Activated naive CD8-positive, alpha-beta T cell (primary cell): ENCODE results near the gene NFYC.
"Not testable (repeated sequence)": the region's sequence is repeated elsewhere in the genome, so short reads cannot be mapped to it uniquely, and the experiment has no call there.

Experiments used
- H3K27ac Mint-ChIP-seq: one replicate; pipeline ENCODE4 v1.8.0; 2021; ENCODE audit warnings: mixed read lengths
- H3K27me3 Mint-ChIP-seq: one replicate; pipeline ENCODE4 v1.8.0; 2021; ENCODE audit warnings: mixed read lengths
- H3K36me3 Mint-ChIP-seq: one replicate; pipeline ENCODE4 v1.8.0; 2021; ENCODE audit warnings: mixed read lengths
- H3K4me1 Mint-ChIP-seq: one replicate; pipeline ENCODE4 v1.8.0; 2021; ENCODE audit warnings: low read depth, mixed read lengths
- H3K4me3 Mint-ChIP-seq: one replicate; pipeline ENCODE4 v1.8.0; 2021; ENCODE audit warnings: mild to moderate bottlenecking, mixed read lengths
- H3K9me3 Mint-ChIP-seq: one replicate; pipeline ENCODE4 v1.8.0; 2021; ENCODE audit warnings: low read depth, mixed read lengths

NFYC gene

DNA sequence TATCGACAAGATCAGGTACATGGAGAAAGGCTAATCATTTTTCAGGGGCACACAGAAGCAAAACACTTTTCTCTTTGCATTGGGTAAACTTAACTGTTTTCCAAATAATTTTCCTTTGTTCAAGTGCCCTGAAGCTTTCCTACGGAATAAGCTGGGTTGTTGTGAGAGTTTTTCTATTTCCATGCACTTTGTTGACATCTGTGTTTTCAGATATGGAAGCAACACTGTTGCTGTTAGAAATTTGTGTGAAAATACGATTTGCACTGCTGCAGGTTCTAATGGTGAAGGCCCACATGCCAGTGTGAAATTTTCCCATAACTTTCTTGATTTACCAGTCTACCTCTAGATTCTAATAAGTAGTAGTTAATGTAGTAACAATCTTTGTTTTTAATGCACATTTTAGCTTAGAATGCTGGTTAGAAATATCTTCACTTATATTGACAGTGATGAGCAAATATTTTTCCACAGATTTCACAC, 18.3 kb downstream of the NFYC start:
- Mint-ChIP-seq H3K27me3 (no peaks in the 10 kb centered on the region), H3K9me3 (no peaks in the 10 kb centered on the region), H3K4me1 (peaks cover 61% of the 10 kb centered on the region), H3K36me3 (peaks cover 4% of the 10 kb centered on the region), H3K27ac (peak overlapping the region; percentile 34), H3K4me3 (peak overlapping the region; percentile 94)

DNA sequence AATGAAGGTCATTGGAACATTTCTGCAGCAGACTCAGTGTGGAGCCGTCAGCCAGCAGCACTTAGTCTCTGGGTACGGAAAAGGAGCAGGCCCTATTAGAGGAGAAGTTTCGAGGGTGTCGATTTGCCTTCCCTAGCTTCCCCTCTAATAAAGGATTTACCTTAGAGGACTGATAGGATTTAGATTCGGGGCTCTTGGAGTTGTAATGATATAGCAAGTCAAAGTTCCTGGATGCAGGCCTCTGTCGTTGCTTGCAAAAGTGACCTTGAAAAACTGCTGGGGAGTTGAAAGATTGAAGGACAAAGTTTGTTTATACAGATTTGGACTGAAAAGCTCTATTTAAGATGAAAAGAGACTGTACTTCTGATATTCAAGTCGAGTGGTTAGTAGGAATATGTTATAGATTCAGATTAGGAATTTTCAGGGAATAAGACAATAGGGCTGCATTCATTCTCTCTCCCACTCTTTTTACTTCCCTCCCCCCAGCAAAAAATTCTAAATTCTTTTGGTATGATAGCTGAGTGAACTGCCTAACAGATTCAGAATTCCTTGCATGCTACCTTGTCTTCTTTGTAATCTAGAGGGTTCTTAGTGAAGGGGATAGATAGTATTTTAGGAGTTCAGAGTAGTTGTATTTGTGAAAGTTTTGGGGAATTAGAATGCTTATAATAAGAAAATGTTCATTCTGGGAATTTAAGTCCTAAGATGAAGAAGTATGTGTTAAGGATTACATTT, 19.2 kb downstream of the NFYC start:
- Mint-ChIP-seq H3K4me1 (peaks cover 61% of the 10 kb centered on the region), H3K27ac (no peak overlapping the region), H3K4me3 (peak overlapping the region; percentile 17), H3K9me3 (no peaks in the 10 kb centered on the region), H3K36me3 (peaks cover 4% of the 10 kb centered on the region), H3K27me3 (no peaks in the 10 kb centered on the region)

DNA sequence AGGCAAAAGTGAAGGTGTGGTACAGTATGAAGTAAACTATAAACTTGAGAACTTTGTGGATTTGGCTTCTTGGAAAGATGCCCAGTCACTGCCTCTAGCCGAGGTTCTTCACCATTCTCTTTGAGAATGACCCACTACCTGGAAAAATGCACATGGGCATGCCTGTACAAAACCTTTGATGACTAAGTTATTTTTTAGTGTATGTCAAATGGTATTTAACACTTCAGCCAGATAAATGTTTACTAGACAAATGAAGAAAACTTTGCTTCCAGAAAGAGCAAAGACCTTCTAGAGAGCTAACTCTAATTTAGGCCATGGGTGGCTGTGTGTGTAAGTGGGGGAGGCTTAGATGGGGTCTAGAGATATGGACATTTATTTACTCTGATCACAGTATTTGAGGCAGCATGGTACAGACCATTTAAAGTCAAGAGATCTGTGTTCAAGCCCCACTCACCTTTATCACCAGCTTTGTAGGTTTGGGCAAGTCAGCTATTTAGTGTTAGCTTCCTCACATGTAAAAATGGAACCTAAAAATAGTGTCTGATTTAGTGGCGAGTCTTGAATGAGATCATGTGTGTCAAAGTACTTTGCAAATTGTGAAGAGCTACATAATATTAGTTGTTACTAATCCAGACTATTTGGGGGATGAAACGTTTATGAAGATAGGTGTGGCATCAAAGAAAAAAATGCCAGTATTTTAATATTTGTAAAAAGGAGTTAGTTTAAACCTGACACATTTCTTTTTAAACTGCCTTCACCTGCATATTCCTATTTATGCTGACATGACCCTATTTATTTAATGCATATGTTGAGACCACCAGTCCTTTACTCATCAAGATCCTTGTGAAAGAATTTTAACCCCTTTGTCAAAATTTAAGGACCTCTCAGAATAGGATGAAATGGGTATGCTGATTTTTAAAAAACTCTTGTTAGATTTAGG, 20.2 kb downstream of the NFYC start:
- Mint-ChIP-seq H3K36me3 (peaks cover 4% of the 10 kb centered on the region), H3K27me3 (no peaks in the 10 kb centered on the region), H3K9me3 (no peaks in the 10 kb centered on the region), H3K4me1 (peaks cover 68% of the 10 kb centered on the region), H3K27ac (peak overlapping the region; percentile 70), H3K4me3 (peak overlapping the region; percentile 22)

DNA sequence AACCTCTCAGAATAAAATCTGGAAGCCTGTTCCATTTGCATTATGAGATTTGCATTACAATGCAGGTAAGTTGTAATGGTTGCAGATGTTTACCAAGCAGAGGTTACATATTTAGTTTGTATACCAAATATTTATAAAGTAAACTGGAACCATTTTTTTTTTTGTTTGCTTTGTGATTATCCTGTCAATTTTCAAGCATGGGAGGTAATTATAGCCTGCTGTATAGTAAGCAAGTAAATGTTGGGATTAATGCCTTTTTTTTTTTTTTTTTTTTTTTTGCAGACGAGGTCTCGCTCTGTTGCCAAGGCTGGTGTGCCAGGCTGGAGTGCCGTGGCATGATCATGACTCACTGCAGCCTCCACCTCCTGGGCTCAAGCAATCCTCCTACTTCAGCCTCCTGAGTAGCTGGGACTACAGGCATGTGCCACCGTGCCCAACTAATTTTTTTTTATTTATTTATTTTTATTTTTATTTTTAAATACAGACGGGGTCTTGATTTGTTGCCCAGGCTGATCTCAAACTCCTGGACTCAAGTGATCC, 21.0 kb downstream of the NFYC start:
- Mint-ChIP-seq H3K4me3 (no peak overlapping the region), H3K4me1 (peaks cover 73% of the 10 kb centered on the region), H3K27ac (no peak overlapping the region), H3K9me3 (no peaks in the 10 kb centered on the region), H3K27me3 (no peaks in the 10 kb centered on the region), H3K36me3 (peaks cover 4% of the 10 kb centered on the region)

DNA sequence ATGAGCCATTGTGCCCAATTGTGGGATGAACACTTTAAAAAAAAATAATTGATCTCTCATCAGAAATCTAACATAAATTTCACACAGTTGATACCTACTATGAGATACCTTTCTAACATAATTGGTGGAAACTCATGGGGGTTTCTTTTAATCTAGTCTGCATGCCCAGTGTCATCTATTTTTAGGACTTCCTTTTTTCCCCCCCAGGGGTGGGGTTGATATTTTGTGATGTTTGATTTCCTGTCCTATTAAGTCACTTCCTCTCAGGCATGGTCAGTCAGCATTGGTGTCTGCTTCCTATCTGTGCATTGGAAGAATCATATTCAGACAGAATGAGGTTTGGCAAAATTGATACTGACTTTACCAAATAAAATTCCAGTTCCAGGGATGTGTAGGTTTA, 21.5 kb downstream of the NFYC start:
- H3K27me3 Mint-ChIP-seq = no peaks in the 10 kb centered on the region
- H3K4me1 Mint-ChIP-seq = peaks cover 77% of the 10 kb centered on the region
- peak overlapping the region; percentile 47 for H3K4me3 Mint-ChIP-seq
- peak overlapping the region; percentile 78 for H3K27ac Mint-ChIP-seq
- no peaks in the 10 kb centered on the region for H3K9me3 Mint-ChIP-seq
- peaks cover 4% of the 10 kb centered on the region for H3K36me3 Mint-ChIP-seq

DNA sequence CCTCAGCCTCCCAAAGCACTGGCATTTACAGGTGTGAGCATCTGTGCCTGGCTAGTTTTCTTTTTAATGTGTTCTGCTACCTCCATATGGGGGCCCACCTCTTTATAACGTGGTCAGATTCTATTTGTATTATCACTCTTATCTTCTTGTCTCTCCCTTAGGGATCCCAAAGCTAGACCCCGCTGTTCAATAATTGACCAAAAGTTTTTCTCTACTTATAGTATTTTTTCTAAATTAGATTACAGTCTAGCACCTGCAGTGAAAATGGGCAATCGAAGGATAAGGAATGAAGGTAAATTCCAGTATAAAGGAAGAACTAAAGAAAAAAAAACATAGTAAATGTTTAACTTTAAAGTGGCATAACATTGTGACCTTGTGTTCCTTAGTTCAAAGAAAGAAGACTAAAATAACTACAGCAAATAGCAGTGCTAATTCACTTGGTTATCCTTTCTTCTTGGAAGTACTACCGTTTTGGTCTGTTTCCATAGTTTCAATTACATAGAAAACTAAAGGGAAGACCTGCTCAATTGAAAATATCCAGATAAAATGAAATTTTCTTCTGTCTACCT, 24.1 kb downstream of the NFYC start:
- no peak overlapping the region for H3K4me3 Mint-ChIP-seq
- H3K36me3 Mint-ChIP-seq = peaks cover 6% of the 10 kb centered on the region
- H3K27me3 Mint-ChIP-seq = no peaks in the 10 kb centered on the region
- H3K9me3 Mint-ChIP-seq = no peaks in the 10 kb centered on the region
- no peak overlapping the region for H3K27ac Mint-ChIP-seq
- H3K4me1 Mint-ChIP-seq = peaks cover 70% of the 10 kb centered on the region

DNA sequence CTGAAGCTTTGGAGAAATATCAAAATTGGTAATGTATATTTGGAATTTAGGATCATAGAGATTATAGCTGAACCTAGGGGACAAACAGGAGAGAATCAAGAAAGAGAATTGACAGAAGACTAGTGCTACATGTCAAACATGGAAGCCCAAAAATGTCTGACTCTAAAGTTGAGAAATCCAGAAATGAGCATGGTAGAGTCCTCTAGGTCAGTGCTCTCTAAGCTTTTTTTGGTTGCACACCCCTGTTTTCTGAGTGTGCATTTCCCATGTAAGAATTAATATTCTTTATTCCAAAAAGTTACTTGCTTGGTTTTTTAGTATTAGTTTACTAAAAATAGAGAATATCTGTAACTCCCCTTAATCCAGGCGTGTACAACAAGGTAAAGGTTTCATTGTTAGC, 25.6 kb downstream of the NFYC start:
- H3K36me3 Mint-ChIP-seq = peaks cover 6% of the 10 kb centered on the region
- no peak overlapping the region for H3K4me3 Mint-ChIP-seq
- peaks cover 63% of the 10 kb centered on the region for H3K4me1 Mint-ChIP-seq
- H3K27ac Mint-ChIP-seq = no peak overlapping the region
- H3K9me3 Mint-ChIP-seq = no peaks in the 10 kb centered on the region
- no peaks in the 10 kb centered on the region for H3K27me3 Mint-ChIP-seq

DNA sequence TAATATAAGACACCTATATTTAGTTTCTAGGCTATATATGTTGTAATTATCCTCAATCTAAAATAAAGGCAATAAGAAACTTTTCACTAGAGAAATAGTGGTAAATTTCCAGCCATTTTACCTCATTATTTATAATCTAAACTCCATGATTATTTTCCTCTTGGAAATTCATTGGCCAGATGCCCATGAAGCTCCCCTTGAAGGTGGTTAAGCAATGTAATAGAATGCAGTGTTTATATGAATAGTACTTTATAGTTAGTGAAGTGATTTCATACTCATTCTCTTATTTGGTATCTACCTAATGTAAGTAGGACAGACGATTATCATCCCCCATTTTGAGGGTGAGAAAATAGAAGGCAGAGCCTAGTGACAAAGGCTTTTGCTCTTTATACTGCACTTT, 26.5 kb downstream of the NFYC start:
- peaks cover 5% of the 10 kb centered on the region for H3K36me3 Mint-ChIP-seq
- H3K4me3 Mint-ChIP-seq = no peak overlapping the region
- no peak overlapping the region for H3K27ac Mint-ChIP-seq
- no peaks in the 10 kb centered on the region for H3K9me3 Mint-ChIP-seq
- H3K4me1 Mint-ChIP-seq = peaks cover 59% of the 10 kb centered on the region
- H3K27me3 Mint-ChIP-seq = no peaks in the 10 kb centered on the region

DNA sequence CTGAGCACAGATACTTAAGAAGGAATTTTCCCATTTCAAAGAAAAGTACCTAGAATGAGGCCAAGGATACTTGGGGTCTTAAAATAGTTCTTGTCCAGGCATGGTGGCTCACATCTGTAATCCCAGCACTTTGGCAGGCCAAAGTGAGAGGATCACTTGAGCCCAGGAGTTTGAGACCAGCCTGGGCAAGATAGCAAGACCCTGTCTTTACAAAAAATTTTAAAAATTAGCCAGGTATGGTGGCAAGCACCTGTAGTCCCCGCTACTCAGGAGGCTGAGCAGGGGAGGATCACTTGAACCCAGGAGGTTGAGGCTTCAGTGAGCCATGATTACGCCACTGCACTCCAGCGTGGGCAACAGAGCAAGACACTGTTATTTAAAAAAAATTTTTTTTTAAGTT, 29.0 kb downstream of the NFYC start:
- Mint-ChIP-seq H3K27me3 (no peaks in the 10 kb centered on the region), H3K4me1 (peaks cover 62% of the 10 kb centered on the region), H3K9me3 (no peaks in the 10 kb centered on the region), H3K27ac (no peak overlapping the region), H3K36me3 (peaks cover 2% of the 10 kb centered on the region), H3K4me3 (no peak overlapping the region)

DNA sequence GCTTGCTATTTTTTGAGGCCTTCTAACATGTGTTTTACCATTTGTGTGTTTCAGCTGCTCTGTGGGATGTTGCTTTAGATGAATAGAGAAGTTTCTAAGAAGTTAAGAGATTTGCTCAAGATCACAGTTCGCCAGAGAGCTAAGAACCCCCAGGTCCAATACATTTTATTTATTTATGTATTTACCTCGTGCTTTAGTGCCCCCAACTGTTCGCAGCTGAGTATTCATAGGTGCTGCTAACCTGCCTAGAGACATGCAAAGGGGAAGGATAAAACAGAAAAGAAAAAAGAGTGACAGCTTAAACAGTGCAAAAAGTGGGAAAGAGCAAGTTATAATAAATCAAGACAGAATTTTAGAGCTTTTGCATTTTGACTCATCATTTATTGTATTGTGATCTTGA, 31.1 kb downstream of the NFYC start:
- H3K27ac Mint-ChIP-seq = no peak overlapping the region
- peaks cover 2% of the 10 kb centered on the region for H3K36me3 Mint-ChIP-seq
- H3K27me3 Mint-ChIP-seq = no peaks in the 10 kb centered on the region
- no peaks in the 10 kb centered on the region for H3K9me3 Mint-ChIP-seq
- H3K4me1 Mint-ChIP-seq = peaks cover 51% of the 10 kb centered on the region
- no peak overlapping the region for H3K4me3 Mint-ChIP-seq

DNA sequence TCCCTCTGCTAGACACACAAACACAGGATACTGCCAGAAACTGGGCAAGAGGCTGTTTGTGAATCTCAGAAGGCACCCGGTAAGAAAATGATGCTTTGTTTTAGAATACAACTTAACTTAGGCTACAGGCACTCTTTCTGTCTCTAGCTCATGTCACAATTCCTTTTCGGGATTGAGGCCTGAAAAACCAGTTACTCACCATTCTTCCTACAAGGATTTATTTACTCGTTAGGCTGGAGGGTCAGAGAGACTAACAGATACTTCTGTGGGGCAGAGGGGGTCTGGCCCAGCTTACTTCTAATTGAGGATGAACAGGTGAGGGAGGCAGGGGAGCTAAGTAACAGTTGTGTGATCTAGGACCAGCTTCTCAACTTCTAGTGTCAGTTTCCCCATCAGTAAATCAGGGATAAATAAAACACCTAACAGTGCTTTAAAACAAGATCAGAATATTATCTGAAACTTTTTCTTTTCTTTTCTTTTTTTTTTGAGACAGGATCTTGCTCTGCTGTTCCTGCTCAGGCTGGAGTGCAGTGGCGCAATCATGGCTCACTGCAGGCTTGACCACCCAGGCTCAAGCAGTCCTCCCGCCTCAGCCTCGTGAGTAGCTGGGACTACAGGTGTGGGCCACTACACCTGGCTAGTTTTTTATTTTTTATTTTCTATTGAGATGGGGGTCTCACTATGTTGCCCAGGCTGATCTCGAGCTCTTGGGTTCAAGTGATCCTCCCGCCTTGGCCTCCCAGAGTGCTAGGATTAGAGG, 31.9 kb downstream of the NFYC start:
- peaks cover under 1% of the 10 kb centered on the region for H3K36me3 Mint-ChIP-seq
- H3K27me3 Mint-ChIP-seq = no peaks in the 10 kb centered on the region
- no peak overlapping the region for H3K4me3 Mint-ChIP-seq
- H3K9me3 Mint-ChIP-seq = no peaks in the 10 kb centered on the region
- H3K27ac Mint-ChIP-seq = no peak overlapping the region
- H3K4me1 Mint-ChIP-seq = peaks cover 49% of the 10 kb centered on the region

DNA sequence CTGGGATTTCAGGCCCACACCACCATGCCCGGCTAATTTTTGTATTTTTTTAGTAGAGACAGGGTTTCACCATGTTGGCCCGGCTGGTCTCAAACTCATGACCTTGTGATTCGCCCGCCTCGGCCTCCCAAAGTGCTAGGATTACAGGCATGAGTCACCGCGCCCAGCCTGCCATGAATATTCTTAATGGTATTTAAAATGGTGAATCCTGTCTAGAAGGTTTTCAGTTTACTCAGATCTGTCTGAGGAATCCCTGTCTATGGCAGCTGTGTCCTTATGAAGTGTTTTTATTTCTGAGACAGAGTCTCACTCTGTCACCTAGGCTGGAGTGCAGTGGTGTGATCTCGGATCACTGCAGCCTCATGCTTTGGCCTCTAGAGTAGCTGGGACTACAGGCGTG, 36.2 kb downstream of the NFYC start:
- H3K36me3 Mint-ChIP-seq, H3K27me3 Mint-ChIP-seq, H3K9me3 Mint-ChIP-seq, H3K4me3 Mint-ChIP-seq, H3K27ac Mint-ChIP-seq: not testable (repeated sequence)
- peaks cover 61% of the 10 kb centered on the region for H3K4me1 Mint-ChIP-seq

DNA sequence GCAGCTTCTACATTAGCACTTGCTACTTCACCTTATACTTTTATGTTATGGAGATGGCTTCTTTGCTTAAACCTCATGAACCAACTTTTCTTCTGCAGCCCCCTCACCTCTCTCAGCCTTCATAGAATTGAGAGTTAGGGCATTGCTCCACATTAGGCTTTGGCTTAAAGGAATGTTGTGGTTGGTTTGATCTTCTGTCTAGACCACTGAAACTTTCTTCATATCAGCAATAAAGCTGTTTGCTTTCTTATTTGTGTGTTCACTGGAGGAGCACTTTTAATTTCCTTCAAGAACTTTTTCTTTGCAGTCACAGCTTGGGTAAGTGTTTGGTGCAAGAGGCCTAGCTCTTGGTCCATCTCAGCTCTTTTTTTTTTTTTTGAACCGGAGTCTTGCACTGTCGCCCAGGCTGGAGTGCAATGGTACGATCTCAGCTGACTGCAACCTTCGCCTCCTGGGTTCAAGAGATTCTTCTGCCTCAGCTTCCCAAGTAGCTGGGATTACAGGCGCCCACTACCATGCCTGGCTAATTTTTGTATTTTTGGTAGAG, 37.9 kb downstream of the NFYC start:
- not testable (repeated sequence) for H3K27ac Mint-ChIP-seq, H3K4me3 Mint-ChIP-seq, H3K27me3 Mint-ChIP-seq, H3K36me3 Mint-ChIP-seq, H3K9me3 Mint-ChIP-seq
- peaks cover 58% of the 10 kb centered on the region for H3K4me1 Mint-ChIP-seq

DNA sequence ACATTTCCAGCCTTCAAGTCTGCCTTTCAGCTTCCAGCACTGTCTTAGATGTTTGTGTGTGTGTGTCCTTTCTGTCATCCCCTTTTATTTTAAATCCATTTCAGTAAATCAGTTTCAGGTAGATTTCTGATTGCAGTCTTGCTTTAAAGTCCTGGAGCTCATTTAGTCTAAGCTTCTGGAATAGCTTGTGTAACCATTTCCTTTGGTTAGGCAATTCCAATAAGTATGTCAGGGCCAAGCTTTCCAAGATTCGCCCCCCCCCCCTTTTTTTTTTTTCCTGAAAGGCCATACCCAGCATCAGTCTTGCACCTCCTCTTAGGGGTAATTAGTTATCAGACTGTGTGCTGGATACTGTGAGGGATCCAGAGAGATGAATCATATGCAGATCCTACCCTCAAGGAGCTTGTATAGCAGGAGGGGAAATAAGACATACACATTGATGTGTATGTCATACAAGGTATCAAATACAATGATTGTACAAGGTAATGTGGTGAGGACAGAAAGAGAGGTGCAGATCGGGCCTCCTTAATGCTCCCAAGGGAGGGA, 41.3 kb downstream of the NFYC start:
- H3K27me3 Mint-ChIP-seq = no peaks in the 10 kb centered on the region
- peaks cover 53% of the 10 kb centered on the region for H3K4me1 Mint-ChIP-seq
- H3K9me3 Mint-ChIP-seq = no peaks in the 10 kb centered on the region
- no peak overlapping the region for H3K4me3 Mint-ChIP-seq
- H3K27ac Mint-ChIP-seq = peak overlapping the region; percentile 0
- peaks cover 3% of the 10 kb centered on the region for H3K36me3 Mint-ChIP-seq
